IPS DF 4.7 (cell line): Measurements from ENCODE around the gene SF3A1.

Experiments
- DNase-seq: peaks from one replicate; pipeline ENCODE4 v3.0.0-alpha.2; 2013; ENCODE audit warnings: low spot score; ENCODE audit errors: extremely low read depth

SF3A1 gene

DNA sequence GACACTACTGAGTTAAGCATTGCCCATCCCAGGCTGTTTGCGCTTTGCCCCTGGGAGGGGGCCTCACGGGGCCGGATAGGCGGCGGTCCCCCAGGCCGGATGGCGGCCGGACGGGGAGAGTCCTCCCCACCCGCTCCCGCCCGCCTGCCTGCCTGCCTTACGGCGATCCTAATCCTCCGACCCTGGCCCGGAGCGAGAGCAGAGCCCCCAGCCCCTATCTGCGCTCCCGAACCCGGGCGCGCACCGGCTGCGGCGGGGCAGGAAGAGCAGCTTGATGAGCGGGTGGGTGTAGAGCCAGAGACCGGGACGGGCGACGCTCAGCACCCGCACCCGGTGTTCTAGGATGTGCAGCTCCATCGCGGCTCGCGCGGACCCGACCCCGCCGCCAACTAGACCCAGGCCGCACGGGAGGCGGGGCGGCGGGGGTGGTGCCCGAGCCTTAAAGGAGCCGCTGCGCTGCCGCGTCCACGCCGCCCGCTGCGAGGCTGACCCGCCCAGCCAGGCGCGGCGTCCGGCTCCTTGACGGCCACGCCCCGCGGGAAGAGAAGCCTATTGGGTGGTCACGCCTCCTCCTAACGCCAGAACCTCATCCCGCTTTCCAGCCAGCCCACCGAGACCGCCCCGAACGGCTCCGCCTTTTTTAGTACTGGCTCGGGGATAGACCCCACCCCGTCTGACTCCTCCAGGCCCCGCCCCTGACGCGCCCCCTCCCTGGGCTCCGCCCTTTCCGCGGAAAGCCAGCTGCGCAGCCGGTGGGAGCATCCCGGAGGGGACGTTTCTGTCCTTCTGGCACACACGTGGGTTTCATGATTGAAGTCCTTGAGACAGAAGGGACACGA is 67.3 kb downstream of the SF3A1 start, which contains the start of gene CASTOR1:
Gene CASTOR1 (minus strand): TSS at position 365 of the 839 bp plus-strand sequence. CDS start 8 bp downstream, at position 357.
- peak; percentile 72 for DNase-seq

DNA sequence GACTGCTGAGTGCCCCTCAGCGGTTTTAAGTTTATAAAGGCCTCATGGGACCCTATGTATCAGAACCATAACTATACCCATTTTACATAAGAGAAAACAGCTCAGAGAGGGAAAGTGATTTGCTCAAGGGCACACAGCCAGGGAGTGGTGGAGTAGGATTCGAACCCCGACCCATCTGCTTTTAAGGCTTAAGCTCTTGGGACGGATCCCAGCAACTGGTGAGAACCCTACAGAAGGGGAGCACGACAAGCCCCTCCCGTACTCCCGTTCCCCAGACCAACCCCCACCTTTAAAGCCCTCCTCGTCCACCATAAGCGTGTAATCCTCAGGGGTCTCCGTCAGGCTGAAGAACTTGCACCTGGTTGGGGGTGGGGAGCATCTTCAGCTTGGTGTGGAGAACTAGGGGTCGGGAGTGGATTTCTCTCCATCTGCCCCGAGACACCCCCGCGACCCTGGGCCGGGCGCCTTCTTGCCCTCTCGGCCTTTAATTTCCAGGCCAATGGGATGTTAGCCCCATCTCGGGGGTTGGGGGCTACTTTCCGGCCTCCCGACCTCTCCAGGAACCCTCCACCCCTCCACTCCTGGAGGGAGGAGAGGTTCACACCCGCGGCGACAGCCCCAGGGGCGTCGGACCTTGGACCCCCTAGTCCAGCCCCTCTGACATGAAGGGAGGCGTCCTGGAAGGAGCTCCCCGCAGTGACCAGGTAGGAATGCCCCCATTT is 68.1 kb downstream of the SF3A1 start:
- DNase-seq, result no peak

DNA sequence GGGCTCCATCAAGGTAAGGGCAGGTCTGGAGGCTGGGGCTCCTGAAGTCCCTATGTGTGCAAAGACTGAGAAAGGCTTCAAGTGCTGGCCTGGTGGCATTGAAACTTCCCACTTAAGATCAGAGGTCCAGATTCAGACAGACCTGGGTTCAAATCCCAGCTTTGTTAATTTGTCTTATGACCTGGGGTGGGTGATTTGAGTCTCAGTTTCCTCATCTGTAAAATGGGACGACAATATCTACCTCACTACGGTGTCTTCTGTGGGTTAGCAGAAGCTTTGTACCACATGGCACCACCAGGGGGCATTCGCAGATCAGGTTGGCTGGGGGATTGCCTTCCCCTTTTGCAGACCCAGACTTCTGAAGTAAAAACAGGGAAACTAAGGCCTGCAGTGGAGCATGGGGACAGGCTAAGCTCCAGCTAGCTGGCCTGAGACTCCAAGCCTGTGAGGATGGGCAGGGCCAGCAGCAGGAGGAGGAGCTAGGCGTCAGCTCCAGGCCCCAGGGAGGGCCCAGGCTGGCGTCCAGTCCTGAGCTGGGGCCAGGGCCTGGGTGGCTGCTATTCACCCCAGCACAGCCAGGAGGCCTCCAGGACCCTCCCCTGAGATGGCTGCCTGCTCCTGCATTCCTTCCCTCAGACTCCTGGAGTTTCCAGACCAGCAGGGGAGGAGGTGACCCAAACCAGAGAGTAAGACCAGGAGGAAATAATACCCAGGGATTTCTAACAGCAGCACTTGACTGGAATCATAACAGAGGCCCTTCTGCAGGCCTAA is 68.9 kb downstream of the SF3A1 start:
- peak; percentile 82 for DNase-seq

DNA sequence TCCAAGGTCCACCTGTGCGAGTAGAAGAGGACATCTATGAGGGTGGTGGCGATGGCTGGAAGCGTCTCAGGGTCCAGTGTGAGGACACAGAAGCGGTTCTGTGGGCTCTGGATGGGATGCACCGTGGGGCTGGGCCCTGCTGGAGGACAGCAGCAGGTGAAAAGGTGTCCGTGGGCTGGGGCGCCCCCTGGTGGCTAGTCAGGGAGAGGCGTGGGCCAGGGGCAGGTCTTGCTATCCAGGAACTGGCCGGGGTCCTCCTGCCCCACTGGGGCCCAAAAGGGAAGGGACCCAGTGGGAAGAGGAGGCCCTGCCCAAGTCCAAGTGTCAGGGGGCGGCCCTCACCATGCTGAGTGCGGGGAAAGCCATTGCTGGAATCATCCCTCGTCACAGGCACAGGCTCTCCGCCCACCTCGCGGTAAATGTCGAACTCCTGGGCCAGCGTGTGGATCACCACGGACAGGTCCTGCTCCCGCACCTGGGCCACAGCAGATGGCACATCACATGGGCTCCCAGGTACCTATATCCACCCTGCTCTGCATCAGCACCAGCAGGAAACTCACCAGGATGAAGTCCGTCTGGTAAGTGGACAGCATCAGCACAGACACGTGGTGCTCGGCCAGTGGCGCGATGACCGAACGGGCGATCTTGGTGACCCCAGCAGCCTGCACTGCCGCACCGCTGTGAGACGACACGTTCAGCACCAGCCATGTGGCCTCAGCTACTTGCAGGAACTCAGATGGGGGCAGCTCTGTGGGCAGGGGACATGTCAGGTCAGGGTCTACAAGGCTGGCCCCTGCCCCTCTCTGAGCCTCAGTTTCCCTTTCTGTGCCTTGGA is 69.7 kb downstream of the SF3A1 start:
- DNase-seq, result no peak

GRCh38 chr22:30286331-30286730 is 70.4 kb downstream of the SF3A1 start:
- DNase-seq, result no peak

- DNase-seq, result no peak
Observed at GRCh38 chr22:30285846-30286200, 70.9 kb downstream of the SF3A1 start.

DNA sequence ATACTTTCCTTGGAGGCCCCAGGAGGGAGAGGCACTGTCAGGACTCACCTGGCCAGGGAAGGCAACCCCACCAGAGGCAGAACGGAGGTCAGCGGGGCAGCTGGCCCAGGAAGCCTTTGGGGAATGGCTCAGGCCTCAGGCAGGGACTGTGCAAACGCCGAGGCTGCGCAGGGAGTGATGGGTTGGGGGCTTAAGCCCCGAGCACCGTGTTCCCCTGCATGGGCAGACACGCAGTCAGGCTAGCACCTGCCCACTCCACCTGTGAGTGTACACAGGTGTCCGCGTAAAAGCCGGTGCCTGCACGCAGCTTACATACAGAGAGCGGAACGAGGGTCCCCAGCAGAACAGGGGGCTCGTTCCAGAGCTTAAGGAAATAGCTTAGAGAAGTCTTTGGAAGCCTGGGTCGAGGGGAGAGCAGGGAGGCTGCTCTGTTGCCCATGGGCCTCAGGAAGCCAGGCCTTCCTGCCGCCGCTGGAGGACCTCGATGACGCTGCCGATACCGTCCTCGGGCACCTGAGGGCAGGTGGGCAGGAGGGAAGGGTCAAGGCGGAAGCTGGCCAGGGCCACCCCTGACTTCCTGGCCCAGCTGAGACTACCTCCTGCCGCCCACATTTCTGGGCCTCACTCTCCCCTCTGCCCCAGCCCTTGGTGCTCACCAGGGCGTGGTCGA is 71.4 kb downstream of the SF3A1 start:
- no peak for DNase-seq

DNA sequence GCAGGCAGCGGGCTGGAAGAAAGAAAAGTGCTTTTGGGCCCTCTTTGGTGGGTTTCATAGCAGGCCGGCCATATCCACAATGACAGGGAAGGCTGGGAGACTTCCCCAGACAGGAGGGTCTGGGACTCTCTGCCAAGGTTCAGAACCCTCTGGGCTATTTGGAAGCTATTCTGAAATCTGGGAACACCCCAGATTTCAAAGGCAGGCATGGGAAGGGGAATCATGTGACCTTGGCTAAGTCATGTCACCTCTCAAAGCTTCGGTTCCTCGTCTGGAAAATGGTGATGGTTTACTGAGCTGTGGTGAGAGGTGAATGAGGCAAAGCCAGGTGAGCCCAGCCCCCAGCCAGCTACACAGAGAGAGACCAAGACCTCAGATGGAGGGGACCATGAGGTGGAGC is 72.0 kb downstream of the SF3A1 start:
- no peak for DNase-seq

DNA sequence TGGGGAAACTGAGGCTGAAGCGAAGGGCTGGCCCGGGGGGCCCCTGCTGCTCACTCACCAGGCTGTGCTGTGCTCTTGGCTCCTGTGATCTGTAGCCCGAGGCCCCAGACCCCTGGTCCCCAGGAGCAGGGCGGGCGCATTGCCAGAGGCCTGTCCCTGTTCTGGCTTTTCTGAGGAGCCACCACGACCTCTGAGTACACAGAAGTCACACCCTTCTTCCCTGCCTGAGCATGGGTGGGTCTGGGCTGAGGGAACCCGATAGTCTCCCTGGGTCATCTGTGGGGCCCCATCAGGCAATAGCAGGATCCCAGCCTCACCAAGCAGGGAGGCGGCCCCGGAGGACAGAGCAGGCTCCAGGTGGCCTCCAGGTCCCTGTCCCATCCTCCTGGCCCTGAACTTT is 72.5 kb downstream of the SF3A1 start:
- no peak for DNase-seq

- DNase-seq, result no peak
Observed at GRCh38 chr22:30283342-30283741, 73.4 kb downstream of the SF3A1 start.

GRCh38 chr22:30282616-30283046 is 74.1 kb downstream of the SF3A1 start:
- no peak for DNase-seq
